HG02970 (cell line): ENCODE data around the gene ACVRL1.

ENCODE experiments used
- ATAC-seq: cut with Tn5 transposase; IDR thresholded peaks from one replicate; pipeline ENCODE4 v1.9.1; 2021; ENCODE audit warnings: mild to moderate bottlenecking, moderate library complexity, moderate number of reproducible peaks; ENCODE audit not compliant: unreplicated experiment, low FRiP score

ACVRL1 gene

DNA sequence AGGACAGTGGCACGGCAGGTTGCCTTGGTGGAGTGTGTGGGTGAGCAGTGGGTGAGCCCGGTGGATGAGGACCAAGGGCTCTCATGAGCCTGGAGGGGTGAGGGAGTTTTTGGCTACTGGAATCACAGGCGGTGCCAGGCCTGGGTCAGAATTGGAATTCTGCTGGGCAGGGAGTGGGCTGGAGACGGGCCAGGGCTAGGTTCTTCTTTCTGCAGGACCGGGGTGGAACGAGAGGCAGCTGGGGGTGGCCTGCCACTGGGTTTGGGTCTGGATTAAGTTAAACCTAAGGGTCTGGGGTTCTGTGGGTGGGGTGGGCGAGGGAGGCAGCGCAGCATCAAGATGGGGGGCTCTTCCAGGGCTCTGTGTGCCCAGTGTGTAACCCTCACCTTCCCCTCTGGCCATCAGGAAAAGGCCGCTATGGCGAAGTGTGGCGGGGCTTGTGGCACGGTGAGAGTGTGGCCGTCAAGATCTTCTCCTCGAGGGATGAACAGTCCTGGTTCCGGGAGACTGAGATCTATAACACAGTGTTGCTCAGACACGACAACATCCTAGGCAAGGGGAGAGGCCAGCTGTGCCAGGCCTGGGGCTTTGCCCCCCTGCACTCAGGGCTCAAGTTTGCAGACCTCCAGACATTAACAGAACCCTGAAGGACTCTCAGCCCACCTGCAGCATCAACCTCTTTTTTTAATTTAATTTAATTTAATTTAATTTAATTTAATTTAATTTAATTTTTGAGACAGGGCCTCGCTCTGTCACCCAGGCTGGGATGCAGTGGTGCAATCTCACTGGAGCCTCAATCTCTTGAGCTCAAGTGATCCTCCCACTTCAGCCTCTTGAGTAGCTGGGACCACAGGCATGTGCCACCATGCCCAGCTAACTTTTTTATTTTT, 7.0 kb downstream of the ACVRL1 start:
- ATAC-seq: no peak

DNA sequence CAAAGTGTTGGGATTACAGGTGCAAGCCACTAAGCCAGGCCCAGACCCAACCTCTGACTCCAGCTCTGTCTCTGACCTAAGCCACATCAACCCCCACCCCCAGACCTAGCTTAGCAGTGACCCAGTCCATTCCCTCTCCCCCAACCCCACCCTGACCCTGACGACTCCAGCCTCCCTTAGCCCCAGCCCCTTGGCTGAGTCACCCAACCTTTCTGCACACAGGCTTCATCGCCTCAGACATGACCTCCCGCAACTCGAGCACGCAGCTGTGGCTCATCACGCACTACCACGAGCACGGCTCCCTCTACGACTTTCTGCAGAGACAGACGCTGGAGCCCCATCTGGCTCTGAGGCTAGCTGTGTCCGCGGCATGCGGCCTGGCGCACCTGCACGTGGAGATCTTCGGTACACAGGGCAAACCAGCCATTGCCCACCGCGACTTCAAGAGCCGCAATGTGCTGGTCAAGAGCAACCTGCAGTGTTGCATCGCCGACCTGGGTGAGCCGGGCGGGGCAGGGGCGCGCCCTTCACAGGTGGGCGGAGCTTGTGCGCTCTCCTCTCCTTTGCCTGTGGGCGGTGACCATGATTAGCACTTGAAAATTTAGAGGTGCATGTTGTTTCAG, 7.8 kb downstream of the ACVRL1 start:
- no peak for ATAC-seq

DNA sequence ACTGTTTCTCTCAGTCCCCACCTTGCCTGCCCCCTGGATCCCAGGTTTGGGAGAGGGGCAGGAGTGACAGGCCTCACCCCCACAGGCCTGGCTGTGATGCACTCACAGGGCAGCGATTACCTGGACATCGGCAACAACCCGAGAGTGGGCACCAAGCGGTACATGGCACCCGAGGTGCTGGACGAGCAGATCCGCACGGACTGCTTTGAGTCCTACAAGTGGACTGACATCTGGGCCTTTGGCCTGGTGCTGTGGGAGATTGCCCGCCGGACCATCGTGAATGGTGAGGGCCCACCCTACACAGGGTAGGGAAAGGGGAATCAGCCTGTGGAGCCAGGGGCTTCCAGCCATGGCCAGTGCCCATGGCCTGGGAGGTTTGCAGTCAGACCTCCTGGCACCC, 8.6 kb downstream of the ACVRL1 start:
- ATAC-seq: no peak

DNA sequence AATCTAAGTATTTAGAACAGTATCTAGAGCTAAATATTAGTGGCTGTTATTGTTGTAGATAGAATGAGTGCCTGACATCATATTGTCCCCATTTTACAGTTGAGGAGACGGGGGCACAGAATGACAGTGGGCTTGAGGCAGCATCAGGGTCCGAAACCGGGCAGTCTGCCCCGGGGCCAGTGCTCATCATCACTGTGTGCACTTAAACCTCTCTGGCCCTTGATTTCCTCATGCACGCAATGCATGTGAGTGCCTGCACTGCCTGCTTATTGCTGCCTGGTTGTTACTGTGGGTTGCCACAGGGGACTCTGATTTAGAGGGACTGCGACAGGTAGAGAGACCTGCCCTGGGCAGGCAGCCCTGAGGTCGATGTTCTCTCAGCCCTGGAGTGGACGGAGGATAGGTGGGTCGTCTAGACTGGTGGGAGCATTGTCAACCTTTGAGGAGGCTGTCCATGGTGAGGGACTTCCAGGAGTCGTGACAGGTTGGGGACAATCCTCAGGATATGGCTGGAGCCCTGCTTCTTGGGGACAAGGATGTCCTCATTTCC, 9.8 kb downstream of the ACVRL1 start:
- ATAC-seq: no peak

DNA sequence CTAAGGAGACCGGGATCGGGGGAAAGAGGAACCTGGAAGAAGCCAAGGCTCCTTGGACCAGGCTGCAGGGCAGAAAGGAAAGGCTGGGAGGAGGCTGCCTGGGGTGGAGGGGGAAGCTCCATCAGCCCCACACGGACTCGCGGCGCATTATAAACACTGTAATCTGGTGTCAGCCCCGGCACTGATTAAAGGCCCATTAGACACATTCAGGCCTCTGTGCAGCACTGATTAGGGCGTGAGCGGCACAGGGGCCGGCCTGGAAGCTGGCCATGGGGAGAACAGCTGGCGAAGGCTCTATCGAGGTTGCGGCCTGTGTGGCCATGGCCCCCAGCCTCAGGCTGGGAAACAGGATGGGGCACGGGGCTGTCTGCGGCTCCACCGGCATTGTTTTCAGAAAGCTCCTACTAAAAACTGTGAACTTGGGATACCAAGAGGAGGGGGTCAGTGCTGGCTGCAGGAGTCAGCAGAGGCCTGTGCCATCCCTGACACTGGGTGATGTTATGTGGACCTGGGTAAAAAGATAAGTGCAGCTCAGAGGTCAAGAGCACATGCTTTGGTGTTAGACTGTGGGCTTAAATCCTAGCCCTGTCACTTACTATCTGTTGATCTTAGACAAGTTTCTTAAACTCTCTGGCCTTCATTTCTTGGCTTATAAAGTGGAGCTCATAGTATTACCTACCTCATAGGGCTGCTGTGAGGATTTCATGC, 10.6 kb downstream of the ACVRL1 start:
- ATAC-seq: no peak

DNA sequence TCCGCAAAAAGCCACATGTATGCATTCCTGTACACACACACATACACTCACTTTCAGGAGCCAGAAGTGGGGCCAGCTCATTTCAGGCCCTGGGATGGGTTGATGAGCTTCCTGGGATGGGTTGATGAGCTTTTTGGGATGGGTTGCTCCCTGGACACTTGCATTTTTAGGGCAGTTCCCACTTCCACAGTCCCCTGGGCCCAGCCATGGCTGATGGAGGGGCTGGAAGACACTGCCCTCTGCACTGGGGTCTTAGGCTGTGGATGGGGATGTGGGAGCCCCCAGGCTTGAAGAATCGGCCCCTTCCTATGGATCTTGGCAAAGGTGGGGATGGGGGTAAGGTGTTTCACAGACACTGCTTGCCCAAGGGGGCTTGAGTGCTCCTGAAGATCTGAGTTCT, 12.7 kb downstream of the ACVRL1 start:
- ATAC-seq: no peak

DNA sequence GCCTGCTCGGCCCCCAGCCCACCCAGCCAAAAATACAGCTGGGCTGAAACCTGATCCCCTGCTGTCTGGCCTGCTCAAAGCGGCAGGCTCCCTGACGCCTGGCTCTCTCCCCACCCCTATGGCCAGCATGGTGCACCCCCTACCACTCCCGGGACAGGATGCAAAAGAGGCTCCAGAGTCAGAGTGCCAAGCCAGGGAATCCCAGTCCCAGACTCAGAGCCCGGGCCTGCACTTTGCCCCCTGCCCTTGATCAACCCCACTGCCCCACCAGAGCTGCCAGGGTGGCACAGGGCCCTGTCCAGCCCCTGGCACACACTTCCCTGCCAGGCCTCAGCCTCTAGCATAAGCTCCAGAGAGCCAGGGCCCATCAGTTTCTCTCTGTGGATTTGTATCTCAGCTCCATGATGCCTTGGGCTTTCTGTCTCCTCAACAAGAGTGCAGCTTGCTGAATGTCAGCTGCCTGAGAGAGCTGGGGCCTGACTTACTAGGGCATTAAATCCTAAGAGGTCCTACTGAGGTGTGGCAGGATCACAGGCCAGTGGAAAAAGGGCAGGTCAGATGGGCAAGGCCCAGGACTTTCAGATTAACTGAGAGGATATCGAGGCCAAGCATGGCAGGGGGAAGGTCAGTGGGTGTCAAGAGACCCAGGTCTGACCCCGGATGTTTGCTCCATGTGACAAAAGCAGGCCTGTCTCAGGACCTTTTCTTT, 13.9 kb downstream of the ACVRL1 start:
- ATAC-seq: no peak

DNA sequence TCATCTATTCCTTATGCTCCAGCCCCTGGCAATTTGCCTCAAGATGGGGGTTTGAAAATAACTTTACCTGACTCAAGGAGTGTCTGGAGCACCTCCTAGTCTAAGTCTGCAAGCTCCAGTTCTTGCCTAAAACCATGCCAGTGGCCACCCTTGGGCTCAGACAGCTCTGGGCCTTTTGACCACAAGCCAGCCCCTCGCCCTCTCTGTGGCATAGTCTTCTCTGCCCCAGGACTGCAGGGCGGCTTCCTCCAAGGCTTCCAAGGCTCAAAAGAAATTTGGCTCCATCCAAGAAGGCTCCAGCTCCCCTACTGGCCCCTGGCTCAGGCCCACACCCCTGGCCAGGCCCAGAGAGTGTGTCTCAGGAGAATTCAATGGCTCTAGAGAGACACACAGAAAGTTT, 14.8 kb downstream of the ACVRL1 start:
- no peak for ATAC-seq

DNA sequence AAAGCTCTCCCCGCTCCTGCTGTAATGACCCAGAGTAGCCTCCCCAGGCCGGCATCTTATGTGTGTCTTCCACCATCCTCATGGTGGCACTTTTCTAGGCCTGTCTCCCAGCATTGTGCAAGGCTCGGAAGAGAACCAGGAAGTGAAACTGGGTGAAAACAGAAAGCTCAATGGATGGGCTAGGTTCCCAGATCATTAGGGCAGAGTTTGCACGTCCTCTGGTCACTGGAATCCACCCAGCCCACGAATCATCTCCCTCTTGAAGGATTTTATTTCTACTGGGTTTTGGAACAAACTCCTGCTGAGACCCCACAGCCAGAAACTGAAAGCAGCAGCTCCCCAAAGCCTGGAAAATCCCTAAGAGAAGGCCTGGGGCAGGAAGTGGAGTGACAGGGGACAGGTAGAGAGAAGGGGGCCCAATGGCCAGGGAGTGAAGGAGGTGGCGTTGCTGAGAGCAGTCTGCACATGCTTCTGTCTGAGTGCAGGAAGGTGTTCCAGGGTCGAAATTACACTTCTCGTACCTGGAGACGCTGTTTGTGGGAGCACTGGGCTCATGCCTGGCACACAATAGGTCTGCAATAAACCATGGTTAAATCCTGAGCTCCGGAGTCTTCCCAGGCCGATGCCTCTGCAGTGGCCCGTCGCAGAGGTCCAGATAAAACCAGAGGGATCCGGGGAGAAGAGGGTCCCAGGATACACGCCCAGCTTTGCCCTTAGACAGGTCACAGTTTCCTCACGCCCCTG, 15.6 kb downstream of the ACVRL1 start:
- no peak for ATAC-seq

DNA sequence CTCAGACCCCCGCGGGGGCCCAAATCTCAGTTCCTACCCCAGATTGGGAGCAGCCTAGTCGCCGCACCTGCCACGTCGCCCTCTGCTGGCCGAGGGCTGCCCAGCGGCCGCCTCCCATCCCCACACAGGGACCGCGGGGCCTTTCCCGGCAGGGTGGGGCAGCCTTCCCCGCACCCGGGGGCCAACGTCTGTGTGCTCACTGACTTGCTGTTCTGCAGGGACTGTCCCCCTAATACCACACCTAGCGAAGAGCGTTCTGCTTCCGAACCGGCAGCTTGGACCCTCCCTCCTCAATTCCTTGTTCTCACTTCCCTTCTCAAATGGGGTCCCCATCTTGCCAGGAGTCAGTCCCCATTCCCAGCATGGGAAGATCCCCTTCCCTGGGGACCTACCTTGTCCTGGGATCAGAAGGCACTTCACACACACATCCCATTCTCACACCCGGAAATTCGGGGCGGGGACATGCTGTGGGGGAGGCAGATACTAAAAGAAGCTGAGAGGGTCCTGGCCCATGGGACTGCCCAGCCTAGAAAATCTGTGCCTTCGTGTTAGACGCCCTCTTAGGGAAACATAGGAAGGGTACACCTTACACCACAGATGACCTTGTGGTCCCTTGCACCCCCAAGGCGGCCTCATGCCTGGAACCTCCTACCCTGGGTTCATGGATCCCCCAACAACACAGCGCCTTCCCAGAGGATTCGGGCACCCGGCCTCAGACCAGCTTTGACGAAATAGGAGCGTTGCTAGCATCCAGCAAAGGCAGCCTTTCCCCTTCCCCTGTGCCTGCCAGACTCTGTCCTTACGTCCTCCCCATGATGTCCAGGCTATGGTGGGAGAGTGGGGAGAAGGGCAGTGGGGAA, 16.4 kb downstream of the ACVRL1 start:
- ATAC-seq: no peak

DNA sequence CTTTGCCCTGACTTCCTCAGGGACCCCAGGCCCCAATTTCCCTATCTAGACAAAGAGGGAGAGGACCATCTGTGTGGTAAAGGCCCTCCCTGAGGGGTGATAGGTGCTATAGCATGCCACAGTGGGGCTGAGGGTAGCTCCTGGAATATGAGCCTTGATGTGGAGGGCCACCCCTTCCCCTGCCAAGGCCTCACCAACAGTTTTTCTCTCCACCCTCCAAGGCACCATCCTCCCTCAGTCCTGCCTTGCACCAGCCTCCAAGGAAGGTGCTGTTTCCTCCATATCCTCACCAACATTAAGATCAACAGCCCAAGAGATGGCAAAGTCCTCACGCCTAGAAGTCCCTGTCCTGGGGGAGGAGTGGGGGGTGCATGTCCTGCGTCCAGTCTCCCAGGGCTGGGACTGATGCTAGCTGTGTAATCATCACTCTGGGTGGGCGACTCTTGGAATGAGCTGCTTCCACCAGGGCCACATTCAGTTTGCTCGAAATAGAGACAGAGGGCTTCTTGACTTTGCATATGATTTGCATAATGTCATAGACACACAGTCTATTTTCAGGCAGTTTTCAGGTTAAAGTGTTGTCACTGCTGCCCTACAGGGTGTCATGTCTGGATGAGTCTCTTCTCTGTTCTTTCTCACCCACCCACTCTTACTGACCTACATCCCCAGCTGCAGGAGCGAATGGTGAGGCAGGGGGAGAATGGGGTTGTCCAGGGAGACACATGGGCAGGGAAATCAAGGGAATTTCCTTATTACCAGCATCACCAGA, 17.4 kb downstream of the ACVRL1 start:
- no peak for ATAC-seq

DNA sequence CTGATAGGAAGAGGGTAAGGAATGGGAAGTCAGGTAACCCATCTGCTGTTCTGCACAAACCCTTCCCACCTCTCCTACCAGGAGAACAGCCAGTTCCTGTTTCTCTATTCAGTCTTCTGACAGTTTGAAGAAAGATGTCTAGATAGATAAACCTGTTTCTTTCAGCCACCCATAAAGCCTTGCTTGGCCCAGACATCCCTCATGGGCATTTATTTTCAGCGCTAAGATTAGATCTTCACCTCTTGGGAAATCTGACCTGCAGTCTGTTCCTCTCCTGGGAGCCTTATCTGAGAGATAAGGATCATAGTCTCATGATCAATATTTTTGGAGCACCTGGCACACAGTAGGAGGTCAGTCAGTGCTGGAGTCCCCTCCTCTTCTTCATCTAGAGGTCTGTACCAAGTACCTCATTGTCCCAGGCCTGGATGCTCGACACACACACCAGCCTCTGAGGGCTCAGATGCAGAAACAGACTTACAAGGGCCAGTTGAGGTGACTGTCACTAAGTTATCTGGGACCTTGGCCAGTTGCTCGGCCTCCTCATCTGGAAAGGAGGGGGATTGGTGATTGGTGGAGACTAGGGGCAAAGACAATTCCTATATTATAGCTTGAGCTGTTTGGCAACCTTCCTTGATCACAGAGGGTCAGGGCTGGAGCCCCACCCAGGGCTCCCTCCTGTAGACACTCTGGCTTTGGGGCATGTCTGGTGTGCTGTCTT, 18.2 kb downstream of the ACVRL1 start:
- ATAC-seq: no peak

DNA sequence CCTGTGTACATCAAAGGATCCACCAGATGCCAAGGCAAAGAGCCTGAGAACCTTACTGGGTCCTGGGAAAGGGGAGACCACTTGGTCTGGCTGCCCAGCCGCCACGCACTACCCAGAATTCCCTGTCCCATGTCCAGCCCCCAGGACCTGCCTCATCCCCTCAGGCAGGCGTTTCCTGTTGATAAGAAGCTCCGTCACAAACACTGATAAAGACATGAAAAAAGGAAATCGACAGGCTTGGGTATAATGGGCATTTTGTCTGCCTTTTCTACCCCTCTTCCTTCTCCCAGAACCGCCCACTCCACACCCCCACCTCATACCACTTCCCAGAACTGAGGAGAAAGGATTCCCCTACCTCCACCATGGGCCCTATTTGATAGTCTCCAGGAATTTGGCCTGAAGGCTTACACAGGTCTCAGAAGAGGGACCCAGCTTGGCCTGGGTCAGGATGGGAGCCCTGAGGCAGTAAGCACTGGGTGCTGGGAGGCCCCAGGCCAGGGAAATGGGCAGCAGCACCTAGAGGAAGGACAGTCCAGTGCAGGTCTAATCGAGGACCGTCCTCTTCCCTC, 18.8 kb downstream of the ACVRL1 start:
- no peak for ATAC-seq

DNA sequence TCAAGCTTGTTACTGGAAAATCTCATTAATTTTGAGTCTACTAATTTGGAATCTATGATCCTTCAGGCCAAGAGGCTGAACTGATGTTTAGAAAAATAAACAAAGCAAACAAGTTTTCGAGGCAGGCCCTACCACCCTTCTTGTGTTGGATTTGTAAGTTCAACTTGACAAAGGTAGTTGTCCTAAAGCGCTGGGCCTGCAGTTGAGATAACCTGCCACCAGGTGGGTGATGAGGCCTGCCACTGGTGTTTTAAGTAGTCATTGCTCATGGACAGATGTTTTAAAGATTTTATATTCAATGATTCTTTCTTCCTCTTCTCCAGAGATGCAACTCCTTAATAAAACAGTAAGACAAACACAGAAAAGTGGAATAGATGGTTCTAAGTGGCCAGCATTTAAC, 19.4 kb downstream of the ACVRL1 start:
- ATAC-seq: no peak

DNA sequence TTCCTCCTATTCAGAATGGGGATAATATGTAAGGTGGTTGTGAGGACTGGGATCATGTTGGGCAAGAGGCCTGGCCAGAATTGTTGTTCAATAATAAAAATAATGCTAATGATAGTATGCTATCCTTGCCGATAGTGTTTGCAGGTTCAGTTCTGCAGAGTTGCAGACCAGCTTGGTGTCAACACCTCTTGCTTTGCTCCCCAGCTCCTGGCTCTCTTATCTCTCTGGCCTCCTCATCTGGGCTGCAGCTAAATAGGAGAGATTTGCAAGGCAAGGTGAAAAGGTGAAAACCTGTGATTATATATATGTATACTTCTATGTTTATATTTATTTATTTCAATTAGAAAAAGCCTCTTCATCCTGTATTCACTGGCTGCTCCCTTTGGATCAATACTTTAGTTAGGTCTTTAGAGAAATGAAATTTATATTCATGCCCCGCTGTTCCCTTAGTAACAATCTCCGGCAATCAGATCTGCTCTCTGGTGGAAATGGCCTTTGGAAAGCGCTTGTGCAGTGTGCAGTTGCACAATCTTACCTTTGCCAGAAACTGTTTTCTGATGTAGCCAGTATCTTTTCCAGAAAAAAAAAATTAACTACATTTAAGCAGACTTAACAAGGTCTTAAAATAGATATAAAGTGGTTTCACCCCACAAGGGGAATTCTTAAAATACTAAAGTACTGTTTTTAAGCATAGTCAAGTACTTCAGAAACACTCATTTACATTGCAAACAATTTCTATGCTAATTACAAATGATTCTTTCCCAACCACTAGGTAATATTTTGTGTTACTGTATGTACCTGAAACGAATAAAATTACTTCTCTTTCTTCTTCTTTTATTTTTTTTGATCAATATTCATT, 25.1 kb downstream of the ACVRL1 start:
- ATAC-seq: no peak

DNA sequence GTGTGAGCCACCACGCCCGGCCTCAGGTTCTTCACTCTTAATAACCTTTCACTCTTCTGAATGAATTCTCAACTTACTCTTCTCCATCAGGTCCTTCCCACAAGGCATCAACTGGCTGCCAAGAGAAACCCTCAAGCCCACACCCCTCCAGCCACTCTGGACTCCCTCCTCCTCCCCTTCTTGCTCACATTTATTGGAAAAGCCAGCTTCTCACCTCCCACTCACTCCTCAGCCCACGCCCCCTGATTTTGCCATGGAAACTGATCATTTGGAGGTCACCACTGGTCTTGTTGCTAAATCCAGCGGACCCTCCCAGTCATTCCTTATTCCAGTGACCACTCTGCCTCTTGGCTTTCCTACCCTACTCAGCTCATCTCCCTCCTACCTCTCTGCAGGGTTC, 26.8 kb downstream of the ACVRL1 start:
- ATAC-seq: no peak
